Trophoblast cell (in vitro differentiated cells and primary cell): ENCODE measurements around the gene DENND4A.

Experiments
- DNase-seq, 2 donors: peaks; one replicate each; pipeline ENCODE4 v3.0.0-alpha.2; 2016
- H2AFZ ChIP-seq: 2 replicates; pipeline ENCODE4 v1.6.1; 2013; ENCODE audit warnings: low read length, moderate library complexity, mild to moderate bottlenecking; ENCODE audit not compliant: insufficient read depth, poor library complexity
- H2AK5ac ChIP-seq: 2 replicates; pipeline ENCODE4 v1.6.1; 2013; ENCODE audit warnings: mild to moderate bottlenecking, low read length
- H2BK120ac ChIP-seq: 2 replicates; pipeline ENCODE4 v1.6.1; 2013; ENCODE audit warnings: low read length, mild to moderate bottlenecking, moderate library complexity; ENCODE audit not compliant: insufficient read depth, poor library complexity
- H2BK12ac ChIP-seq: 2 replicates; pipeline ENCODE4 v1.6.1; 2013; ENCODE audit warnings: mild to moderate bottlenecking, low read length, moderate library complexity
- H2BK5ac ChIP-seq: 2 replicates; pipeline ENCODE4 v1.6.1; 2013; ENCODE audit warnings: low read length, low read depth, moderate library complexity, mild to moderate bottlenecking; ENCODE audit not compliant: poor library complexity
- H3K14ac ChIP-seq: 2 replicates; pipeline ENCODE4 v1.6.1; 2013; ENCODE audit warnings: mild to moderate bottlenecking, low read length
- H3K18ac ChIP-seq: 2 replicates; pipeline ENCODE4 v1.6.1; 2013; ENCODE audit warnings: mild to moderate bottlenecking, low read length
- H3K23ac ChIP-seq: 2 replicates; pipeline ENCODE4 v1.6.1; 2013; ENCODE audit warnings: low read length
- H3K27ac ChIP-seq: 2 replicates; pipeline ENCODE4 v1.5.1; 2013; ENCODE audit warnings: low read depth, mild to moderate bottlenecking, inconsistent platforms, low read length, moderate library complexity
- H3K27me3 ChIP-seq: 2 replicates; pipeline ENCODE4 v1.6.1; 2013; ENCODE audit warnings: inconsistent platforms, mild to moderate bottlenecking, low read length, moderate library complexity; ENCODE audit not compliant: insufficient read depth
- H3K36me3 ChIP-seq, 2 experiments: 1 replicate in 1 of 2; 2 replicates in 1 of 2; pipeline ENCODE4 v1.6.1; 2013; ENCODE audit warnings: low read length in 2 of 2, mild to moderate bottlenecking in 2 of 2, moderate library complexity in 1 of 2; ENCODE audit not compliant: insufficient read depth in 2 of 2, control insufficient read depth in 1 of 2
- H3K4ac ChIP-seq: 2 replicates; pipeline ENCODE4 v1.6.1; 2013; ENCODE audit warnings: low read depth, mild to moderate bottlenecking, low read length, moderate library complexity
- H3K4me1 ChIP-seq, 2 experiments: 1 replicate in 1 of 2; 2 replicates in 1 of 2; pipeline ENCODE4 v1.6.1; 2013; ENCODE audit warnings: low read length in 2 of 2, mild to moderate bottlenecking in 2 of 2, moderate library complexity in 1 of 2; ENCODE audit not compliant: insufficient read depth in 2 of 2, control insufficient read depth in 1 of 2
- H3K4me2 ChIP-seq: 2 replicates; pipeline ENCODE4 v1.6.1; 2013; ENCODE audit warnings: inconsistent platforms, mild to moderate bottlenecking, low read length, moderate library complexity
- H3K4me3 ChIP-seq: 2 replicates; pipeline ENCODE4 v1.5.1; 2013; ENCODE audit warnings: mild to moderate bottlenecking, low read depth, low read length, inconsistent platforms
- H3K79me1 ChIP-seq: one replicate; pipeline ENCODE4 v1.6.1; 2013; ENCODE audit warnings: low read length
- H3K79me2 ChIP-seq: 2 replicates; pipeline ENCODE4 v1.6.1; 2013; ENCODE audit warnings: low read length, mild to moderate bottlenecking; ENCODE audit not compliant: control insufficient read depth, insufficient read depth, poor library complexity
- H3K9ac ChIP-seq: 2 replicates; pipeline ENCODE4 v1.6.1; 2013; ENCODE audit warnings: mild to moderate bottlenecking, low read length
- H3K9me3 ChIP-seq: 2 replicates; pipeline ENCODE4 v1.6.1; 2013; ENCODE audit warnings: low read depth, mild to moderate bottlenecking, control low read depth, inconsistent platforms, low read length; ENCODE audit not compliant: insufficient read depth
- H4K12ac ChIP-seq: 2 replicates; pipeline ENCODE4 v1.6.1; 2013; ENCODE audit warnings: low read depth, mild to moderate bottlenecking, low read length, moderate library complexity
- H4K8ac ChIP-seq: 2 replicates; pipeline ENCODE4 v1.6.1; 2013; ENCODE audit warnings: low read depth, mild to moderate bottlenecking, low read length, moderate library complexity
- H4K91ac ChIP-seq: one replicate; pipeline ENCODE4 v1.6.1; 2013; ENCODE audit warnings: low read depth, mild to moderate bottlenecking, low read length, moderate library complexity
- WGBS: extraction: QIAGEN DNeasy Blood & Tissue Kit; methylation state at CpG from one replicate; pipeline ENCODE4 v1.1.7; 2013; ENCODE audit warnings: missing lambda C conversion rate; ENCODE audit not compliant: insufficient read length, insufficient coverage; ENCODE audit errors: extremely low coverage; 5-methylcytosine and 5-hydroxymethylcytosine counted together

The DENND4A gene

GRCh38 chr15:65650312-65651041, 141.6 kb downstream of the DENND4A start:
- Histone ChIP-seq H2AK5ac (no peak overlapping the region), H3K79me2 (no peaks in the 10 kb centered on the region), H3K18ac (no peak overlapping the region), H3K14ac (no peak overlapping the region), H3K23ac (no peak overlapping the region), H3K9ac (no peak overlapping the region), H3K36me3 (peaks cover 5 to 7% of the 10 kb centered on the region in 2 experiments), H3K27me3 (no peaks in the 10 kb centered on the region), H3K4ac (no peak overlapping the region), H4K12ac (no peak overlapping the region), H3K4me3 (no peak overlapping the region), H3K4me2 (no peak overlapping the region), H3K9me3 (no peaks in the 10 kb centered on the region), H3K27ac (no peak overlapping the region), H4K91ac (no peak overlapping the region), H2BK5ac (no peak overlapping the region), H2BK12ac (no peak overlapping the region), H3K4me1 (no peaks in the 10 kb centered on the region), H3K79me1 (no peaks in the 10 kb centered on the region), H4K8ac (no peak overlapping the region), H2BK120ac (no peak overlapping the region), H2AFZ (no peak overlapping the region)
- DNase-seq, result no peak
- 100% methylated on average over 2 of the region's 12 CpGs for WGBS

- H3K4me3 ChIP-seq, result no peak overlapping the region
- H3K9ac ChIP-seq, result no peak overlapping the region
- DNase-seq, result no peak
- peaks cover 4 to 5% of the 10 kb centered on the region in 2 experiments for H3K36me3 ChIP-seq
- no peak overlapping the region for H2BK120ac ChIP-seq
- no peak overlapping the region for H2BK5ac ChIP-seq
- H3K27ac ChIP-seq, result no peak overlapping the region
- no peak overlapping the region for H2AFZ ChIP-seq
- H3K23ac ChIP-seq, result no peak overlapping the region
- H3K4me1 ChIP-seq, result peaks cover 4 to 8% of the 10 kb centered on the region in 2 experiments
- H3K4ac ChIP-seq, result no peak overlapping the region
- no peak overlapping the region for H4K91ac ChIP-seq
- no peak overlapping the region for H2AK5ac ChIP-seq
- no peaks in the 10 kb centered on the region for H3K9me3 ChIP-seq
- no peak overlapping the region for H2BK12ac ChIP-seq
- no CpG with 5 or more reads among the region's 4 CpGs for WGBS
- H3K4me2 ChIP-seq, result no peak overlapping the region
- no peak overlapping the region for H4K8ac ChIP-seq
- H3K18ac ChIP-seq, result no peak overlapping the region
- H3K79me1 ChIP-seq, result no peaks in the 10 kb centered on the region
- no peaks in the 10 kb centered on the region for H3K79me2 ChIP-seq
- no peak overlapping the region for H3K14ac ChIP-seq
- H3K27me3 ChIP-seq, result no peaks in the 10 kb centered on the region
- H4K12ac ChIP-seq, result no peak overlapping the region
Observed at GRCh38 chr15:65646486-65646885, 145.6 kb downstream of the DENND4A start.

- Histone ChIP-seq H3K27me3 (no peaks in the 10 kb centered on the region), H2BK5ac (no peak overlapping the region), H3K4me2 (no peak overlapping the region), H3K4me1 (peaks cover 4 to 8% of the 10 kb centered on the region in 2 experiments), H3K23ac (no peak overlapping the region), H3K4ac (no peak overlapping the region), H2AK5ac (no peak overlapping the region), H4K91ac (no peak overlapping the region), H3K18ac (no peak overlapping the region), H3K4me3 (no peak overlapping the region), H4K8ac (no peak overlapping the region), H3K9me3 (peaks cover under 1% of the 10 kb centered on the region), H3K36me3 (no peaks in the 10 kb centered on the region), H4K12ac (no peak overlapping the region), H3K27ac (no peak overlapping the region), H2BK12ac (no peak overlapping the region), H3K79me1 (no peaks in the 10 kb centered on the region), H2BK120ac (no peak overlapping the region), H3K9ac (no peak overlapping the region), H3K14ac (no peak overlapping the region), H2AFZ (no peak overlapping the region), H3K79me2 (no peaks in the 10 kb centered on the region)
- no CpG with 5 or more reads among the region's 4 CpGs for WGBS
- DNase-seq, result no peak
Observed at GRCh38 chr15:65645392-65645791, 146.7 kb downstream of the DENND4A start.

- Histone ChIP-seq H3K9ac (no peak overlapping the region), H2BK5ac (no peak overlapping the region), H4K91ac (no peak overlapping the region), H3K18ac (no peak overlapping the region), H3K79me1 (no peaks in the 10 kb centered on the region), H3K79me2 (no peaks in the 10 kb centered on the region), H2AFZ (no peak overlapping the region), H3K27ac (no peak overlapping the region), H3K4me3 (no peak overlapping the region), H2AK5ac (no peak overlapping the region), H4K12ac (no peak overlapping the region), H3K4ac (no peak overlapping the region), H3K4me1 (peaks cover 4 to 8% of the 10 kb centered on the region in 2 experiments), H3K9me3 (peaks cover 2% of the 10 kb centered on the region), H3K27me3 (no peaks in the 10 kb centered on the region), H3K14ac (no peak overlapping the region), H3K23ac (no peak overlapping the region), H2BK12ac (no peak overlapping the region), H4K8ac (no peak overlapping the region), H3K4me2 (no peak overlapping the region), H3K36me3 (no peaks in the 10 kb centered on the region), H2BK120ac (no peak overlapping the region)
- no CpG with 5 or more reads among the region's 4 CpGs for WGBS
- DNase-seq, result no peak
Observed at GRCh38 chr15:65644282-65644681, 147.8 kb downstream of the DENND4A start.
